HG03025 (cell line): Measurements from ENCODE around the gene ZEB1.
"Not testable (repeated sequence)": the region's sequence is repeated elsewhere in the genome, so short reads cannot be mapped to it uniquely, and the experiment has no call there.

Experiments used
- ATAC-seq: cut with Tn5 transposase; IDR thresholded peaks from one replicate; pipeline ENCODE4 v1.9.1; 2021; ENCODE audit warnings: mild to moderate bottlenecking, moderate library complexity; ENCODE audit not compliant: unreplicated experiment, low FRiP score

ZEB1 gene

DNA sequence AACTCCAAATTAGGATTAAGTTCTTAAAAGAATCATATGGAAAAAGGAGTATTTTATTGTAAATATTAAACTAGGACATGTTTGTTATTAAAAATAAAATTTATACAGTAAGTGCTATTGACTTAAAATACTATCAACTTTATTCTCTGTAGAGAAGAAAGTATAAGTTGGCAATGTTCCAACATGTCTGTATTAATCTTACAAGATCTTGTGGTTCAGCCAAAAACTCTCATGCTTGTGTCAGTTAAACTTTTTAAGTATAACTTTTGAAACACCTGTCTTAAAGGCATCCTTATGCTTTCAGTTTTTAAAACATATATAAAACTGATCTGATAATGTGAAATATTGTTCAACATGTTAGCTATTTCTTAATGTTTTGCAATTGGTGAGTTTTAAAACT is 160.7 kb downstream of the ZEB1 start:
- no peak for ATAC-seq

DNA sequence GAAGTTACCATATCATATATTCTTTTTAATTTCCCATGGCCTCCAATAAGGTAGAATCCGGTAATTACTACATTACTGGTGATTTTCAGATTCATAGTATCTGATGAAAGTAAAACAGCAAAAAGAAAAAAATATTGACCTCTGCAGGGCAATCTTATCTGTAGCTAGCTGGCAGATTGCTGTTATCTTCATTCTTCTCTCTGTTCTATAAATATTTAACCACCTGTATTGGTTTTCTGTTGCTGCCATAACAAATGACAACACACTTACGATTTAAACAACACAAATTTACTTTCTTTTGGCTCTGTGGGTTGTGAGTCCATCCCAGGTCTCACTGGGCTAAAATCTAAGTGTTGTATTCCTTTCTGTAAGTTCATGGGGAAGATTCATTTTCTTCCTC is 164.5 kb downstream of the ZEB1 start:
- ATAC-seq: no peak

DNA sequence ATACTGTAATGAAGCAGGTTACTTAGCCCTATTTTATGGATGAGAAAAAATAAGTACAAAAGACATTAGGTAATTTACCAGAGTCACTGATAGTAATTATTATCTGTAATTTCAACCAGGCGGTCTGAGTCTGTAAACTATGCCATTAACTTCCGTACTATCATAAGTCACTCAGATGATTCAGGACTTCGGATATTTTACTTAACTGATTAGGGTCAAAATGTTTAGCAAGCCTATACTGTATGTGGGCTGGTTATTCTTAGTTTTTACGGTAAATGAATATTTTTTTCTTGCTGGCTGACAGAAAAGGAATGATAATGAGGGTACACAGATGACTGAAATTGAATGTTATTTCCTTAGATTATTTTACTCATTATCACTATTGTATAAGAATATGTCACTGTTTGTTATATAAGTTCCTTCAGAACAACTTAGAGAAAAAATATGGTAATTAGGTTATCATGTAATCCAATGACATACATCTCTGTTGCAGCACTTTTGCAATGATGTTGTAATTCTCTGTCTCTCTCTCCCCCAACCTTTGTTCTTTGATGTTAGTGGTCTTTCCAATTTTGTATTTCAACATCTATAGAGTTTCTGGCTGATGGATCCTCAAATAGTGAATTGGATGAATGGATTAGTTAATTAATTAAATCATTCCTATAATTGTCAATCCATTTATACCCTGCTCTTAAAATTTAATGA is 165.6 kb downstream of the ZEB1 start:
- ATAC-seq: no peak

DNA sequence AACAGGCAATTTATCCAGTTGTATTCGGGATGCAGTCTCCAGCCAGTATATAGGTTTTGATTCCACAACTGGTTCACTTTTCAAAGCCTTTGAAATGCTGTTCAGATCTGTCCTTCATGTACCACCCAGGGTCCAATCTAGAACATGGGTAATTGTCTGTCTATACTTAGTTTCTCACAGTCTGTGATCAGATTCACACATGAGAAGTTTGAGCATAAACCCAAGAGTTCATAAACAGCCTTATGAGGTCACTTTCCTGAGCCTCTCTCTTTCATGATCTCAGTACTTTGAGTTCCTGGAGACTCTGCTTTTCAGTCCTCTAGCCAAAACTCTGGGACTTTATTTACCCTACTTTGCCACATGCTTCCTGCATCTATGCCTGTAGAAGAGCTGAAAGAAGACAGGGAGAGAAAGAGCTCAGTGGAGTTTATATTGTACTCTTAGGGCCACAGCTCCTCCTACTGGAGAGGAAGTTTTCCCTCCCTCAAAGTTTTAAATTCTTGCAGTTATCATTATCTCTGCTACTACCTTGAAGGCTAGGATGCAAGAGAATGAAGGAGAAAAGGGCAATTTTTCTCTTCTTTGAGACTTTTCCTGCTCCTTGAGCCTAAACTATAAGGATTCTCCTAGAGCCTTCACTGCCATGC is 172.0 kb downstream of the ZEB1 start:
- ATAC-seq: no peak

DNA sequence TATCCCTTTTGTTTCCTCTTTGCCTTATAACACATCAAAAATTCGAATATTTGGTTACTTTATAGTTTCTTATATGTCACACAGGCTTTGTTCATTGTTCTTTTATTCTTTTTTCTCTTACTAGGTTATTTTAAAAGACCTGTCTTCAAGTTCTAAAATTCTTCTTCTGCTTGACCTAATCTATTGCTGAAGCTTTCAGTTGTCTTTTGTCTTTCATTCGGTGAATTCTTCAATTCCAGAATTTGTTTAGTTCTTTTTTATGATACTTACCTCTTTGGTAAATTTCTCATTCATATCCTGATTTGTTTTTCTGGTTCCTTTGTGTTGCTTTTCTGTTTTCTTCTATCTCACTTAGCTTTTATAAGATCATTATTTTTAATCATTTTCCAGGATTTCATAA is 188.4 kb downstream of the ZEB1 start:
- no peak for ATAC-seq

DNA sequence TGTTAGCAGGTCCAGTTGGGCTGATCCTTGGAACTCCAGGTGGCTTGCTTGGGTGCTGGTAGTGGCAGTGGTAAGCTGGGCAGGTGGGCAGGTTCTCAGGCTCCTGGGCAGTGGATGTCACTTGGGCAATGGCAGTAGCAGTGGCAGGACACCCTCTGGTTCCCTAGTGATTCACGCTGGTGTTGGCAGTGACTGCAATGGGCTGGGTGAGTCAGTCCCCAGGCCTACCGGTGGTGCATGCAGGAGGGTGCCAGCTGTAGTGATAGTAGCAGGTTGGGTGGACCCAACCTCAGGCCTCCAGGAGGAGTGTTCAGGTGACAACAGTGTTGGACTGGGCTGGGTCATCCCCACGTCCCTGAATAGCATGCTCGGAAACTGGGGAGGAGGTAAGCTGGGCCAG is 189.2 kb downstream of the ZEB1 start:
- ATAC-seq: no peak

DNA sequence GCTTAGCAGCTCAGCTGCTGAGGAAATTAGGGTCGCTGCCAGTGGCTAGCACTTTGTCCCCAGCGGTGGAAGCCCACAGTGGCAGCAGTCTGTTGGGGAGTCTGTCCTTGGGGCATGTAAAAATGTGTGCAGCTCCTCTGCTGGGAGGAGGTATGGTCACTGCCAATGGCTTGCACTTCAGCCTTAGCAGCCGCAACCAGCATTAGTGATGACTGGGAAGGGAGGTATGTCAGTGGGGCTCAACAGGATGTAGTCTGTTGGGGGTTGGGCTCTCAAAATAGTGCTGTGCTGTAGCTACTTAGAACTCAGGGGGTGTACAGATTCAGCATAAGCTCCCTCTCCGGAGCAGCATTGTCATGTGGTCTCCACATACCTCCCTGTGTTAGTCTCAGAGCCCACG is 189.9 kb downstream of the ZEB1 start:
- ATAC-seq: no peak

DNA sequence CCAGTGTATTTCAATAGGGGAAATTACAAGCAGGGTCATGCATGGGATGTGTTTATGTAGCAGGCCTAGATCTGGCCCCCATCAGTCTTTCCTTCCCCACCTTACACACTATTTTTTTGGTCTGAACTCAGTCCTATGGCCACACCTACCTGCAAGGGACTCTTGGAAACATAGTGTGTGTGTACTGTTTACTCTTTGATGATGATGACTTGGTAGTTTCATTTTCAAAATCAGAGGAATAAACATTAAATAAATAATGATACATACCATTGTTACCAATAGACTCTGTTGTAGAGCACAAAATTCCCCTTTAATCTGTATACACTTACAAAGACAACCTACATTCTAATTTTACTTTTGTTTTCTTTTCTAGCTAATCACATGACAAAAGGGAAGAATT is 191.0 kb downstream of the ZEB1 start:
- ATAC-seq: no peak

DNA sequence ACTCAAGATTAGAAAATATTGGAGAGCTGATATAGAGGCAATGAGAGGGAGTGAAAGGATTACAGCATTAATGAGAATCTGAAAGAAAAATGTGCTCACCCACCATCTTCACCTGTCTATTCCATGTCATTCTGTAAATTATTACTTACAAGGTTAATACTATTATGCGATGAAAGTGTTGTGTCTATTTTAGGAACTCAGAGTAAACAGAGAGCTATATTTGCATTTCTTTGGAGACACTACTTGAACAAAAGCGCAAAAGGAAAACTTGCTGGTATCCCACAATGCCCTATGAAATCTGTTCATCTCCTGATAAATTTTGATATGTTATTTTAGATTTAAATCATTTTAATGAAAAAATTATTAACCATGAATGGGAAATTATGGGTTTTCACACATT is 196.1 kb downstream of the ZEB1 start:
- ATAC-seq: no peak

DNA sequence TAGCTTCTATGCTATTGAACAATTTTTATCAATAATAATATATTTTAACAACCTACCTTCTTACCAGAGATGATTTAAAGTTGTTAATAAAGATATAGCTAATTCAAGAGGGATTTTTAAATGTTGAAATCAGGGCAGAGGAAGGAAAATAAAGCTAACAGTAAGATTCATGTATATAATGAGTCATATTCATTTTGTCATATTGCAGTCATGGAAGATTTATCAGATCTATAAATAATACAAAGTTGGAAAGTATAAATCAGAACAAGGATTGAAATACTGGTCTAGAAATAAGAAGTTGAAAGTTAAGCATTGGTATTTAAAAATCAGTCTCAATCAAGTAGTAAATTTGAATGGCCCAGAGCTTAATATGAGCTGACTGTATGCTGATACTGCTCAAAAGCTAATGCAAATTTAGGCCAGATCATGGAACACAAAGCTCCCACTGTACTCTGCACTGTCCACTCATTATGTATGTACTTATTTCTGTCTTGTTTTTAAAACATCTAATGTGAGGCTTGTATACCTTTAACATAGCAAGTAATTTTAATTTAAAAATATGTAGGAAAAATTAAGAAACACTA is 196.9 kb downstream of the ZEB1 start:
- ATAC-seq: no peak

DNA sequence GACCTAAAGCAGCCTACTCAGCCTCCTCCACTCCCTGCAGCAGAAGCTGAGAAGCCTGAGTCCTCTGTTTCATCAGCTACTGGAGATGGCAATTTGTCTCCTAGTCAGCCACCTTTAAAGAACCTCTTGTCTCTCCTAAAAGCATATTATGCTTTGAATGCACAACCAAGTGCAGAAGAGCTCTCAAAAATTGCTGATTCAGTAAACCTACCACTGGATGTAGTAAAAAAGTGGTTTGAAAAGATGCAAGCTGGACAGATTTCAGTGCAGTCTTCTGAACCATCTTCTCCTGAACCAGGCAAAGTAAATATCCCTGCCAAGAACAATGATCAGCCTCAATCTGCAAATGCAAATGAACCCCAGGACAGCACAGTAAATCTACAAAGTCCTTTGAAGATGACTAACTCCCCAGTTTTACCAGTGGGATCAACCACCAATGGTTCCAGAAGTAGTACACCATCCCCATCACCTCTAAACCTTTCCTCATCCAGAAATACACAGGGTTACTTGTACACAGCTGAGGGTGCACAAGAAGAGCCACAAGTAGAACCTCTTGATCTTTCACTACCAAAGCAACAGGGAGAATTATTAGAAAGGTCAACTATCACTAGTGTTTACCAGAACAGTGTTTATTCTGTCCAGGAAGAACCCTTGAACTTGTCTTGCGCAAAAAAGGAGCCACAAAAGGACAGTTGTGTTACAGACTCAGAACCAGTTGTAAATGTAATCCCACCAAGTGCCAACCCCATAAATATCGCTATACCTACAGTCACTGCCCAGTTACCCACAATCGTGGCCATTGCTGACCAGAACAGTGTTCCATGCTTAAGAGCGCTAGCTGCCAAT is 202.2 kb downstream of the ZEB1 start:
- no peak for ATAC-seq

DNA sequence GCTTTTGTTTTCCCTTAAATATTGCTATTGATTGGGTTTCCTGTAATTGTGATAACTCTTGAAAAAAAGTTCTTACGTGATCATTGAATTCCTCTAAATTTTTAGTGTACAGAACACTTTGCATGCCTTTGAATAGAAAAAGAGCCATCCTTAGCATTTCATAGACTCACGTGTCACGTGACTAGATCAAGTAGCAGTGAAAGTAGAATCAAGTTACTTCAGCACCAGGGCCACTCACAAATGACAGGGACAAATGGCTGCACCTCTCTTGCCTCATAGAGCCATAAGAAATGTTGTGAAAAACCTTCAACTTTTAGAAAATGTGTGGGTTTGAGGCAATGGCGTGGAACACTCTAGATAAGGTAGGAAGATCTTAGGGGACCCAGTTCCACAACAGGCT is 203.8 kb downstream of the ZEB1 start:
- ATAC-seq: no peak

DNA sequence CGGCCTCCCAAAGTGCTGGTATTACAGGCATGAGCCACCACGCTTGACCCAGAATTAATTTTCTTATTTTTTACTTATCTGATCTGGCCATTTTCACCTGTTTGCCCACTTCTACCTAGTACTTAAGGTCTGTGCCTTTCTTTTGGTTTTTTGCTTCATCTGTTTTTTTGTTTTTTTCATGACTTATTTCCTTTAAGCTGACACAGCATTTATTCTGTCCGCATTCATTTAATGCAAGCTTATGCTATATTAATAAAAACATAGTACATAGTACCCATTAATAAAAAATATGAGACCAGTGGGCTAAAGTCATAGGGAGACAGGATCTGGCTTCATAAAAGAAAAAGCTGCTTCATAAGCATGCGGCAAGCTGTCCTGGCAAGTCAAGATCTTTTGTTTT is 205.4 kb downstream of the ZEB1 start:
- ATAC-seq: no peak

DNA sequence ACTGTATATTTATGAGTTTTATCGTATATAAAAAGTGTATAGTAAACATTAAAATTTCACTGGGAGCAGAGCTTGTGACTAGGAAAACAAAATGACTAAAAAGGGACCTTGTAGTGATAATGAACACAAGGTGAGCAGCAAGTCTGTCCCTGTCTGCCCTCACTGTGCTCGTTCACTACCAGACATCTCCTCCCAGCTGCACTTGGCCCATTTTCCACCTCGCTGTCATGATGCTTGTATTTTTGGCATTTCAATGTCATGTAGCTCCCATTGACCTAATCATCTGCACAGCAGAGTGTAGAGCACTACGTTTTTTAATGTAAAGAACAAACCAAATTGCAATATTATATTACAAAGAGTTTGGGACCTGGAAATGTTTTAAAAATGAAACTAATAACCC is 207.2 kb downstream of the ZEB1 start:
- ATAC-seq: no peak

DNA sequence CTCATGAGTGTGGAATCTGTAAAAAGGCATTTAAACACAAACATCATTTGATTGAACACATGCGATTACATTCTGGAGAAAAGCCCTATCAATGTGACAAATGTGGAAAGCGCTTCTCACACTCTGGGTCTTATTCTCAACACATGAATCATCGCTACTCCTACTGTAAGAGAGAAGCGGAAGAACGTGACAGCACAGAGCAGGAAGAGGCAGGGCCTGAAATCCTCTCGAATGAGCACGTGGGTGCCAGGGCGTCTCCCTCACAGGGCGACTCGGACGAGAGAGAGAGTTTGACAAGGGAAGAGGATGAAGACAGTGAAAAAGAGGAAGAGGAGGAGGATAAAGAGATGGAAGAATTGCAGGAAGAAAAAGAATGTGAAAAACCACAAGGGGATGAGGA is 207.7 kb downstream of the ZEB1 start:
- ATAC-seq: no peak

DNA sequence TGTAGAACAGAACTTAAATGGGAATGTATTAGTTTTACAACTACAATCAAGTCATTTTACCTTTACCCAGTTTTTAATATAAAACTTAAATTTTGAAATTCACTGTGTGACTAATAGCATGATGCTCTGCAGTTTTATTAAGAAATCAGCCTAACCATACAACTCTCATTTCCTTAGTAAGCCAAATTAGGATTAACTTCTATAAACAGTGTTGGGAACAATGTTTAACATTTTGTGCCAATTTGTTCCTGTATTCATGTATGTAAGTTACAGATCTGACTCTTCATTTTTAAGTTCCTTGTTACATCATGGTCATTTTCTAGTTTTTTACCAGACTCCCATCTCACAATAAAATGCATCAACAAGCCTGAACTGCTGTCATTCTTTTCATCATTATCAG is 209.8 kb downstream of the ZEB1 start:
- no peak for ATAC-seq

DNA sequence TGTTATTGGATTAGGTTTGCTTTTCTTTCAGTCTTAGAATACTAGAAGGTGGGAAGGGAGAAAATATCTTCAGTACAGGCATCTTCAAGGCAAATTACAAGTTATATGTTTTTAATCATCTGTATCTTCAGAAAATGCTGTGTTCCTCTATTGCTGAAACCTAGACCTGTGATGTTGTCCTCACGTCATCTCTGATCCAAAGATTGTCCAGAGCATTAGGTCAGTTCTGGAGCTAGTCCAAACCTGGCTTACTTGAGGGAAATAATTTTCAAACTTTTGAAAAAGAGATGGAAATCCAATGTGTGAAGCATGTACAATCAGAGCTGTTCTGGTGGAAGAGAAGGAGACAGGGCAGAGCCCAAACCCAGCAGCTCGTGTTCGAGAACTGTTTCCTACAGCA is 217.3 kb downstream of the ZEB1 start:
- ATAC-seq: no peak

DNA sequence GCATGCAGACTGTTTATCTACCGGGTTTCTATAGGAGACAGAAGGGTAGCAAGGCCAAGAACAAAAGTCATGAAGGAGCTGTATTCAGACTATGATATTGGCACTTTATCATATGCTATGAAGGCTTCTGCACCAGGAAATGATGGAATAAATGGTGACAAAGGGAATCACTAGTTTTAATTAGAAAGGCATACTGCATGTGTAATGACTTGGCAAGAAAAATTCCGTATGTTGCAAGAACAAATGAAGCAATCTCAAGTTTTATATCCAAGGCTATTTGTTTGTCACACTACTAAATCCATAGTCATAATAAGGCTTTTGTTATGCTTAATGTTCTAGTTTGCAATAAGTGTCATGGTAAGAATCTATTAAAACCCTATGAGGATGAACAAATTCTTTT is 230.9 kb downstream of the ZEB1 start:
- ATAC-seq: no peak

DNA sequence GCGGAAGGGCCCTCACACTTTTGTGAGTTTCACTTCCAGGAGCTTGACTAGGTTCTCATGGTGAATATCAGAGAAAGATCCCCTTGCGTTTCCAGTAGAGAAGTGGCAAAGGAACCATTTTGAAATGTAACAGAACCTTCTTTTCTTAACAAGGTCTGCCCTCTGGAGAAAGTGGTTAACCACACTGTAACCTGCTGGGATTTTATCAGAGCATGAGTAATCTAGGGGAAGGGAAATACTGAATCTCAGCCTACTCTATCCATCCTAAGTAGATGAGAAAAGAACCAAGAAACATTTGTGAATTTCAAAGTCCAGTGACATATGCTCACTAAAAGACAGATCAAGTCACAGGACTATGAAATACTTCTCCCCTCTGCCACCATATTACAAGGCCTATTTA is 235.5 kb downstream of the ZEB1 start:
- no peak for ATAC-seq

DNA sequence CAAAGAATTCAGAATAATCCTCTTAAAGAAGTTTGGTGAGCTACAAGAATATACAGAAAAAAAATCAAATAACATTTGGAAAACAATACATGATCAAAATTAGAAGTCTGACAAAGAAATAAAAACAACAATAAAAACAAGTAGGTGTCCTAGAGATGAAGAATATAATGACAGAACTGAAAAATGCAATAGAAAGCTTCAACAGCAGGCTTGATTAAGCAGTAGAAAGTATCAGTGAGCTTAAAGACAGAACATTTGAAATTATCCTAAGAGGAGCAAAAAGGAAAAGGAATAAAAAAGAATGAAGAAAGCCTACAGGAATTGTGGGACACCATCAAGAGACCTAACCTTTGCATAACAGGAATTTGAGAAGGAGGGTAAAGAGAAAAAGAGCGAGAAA is 238.8 kb downstream of the ZEB1 start:
- ATAC-seq: no peak

DNA sequence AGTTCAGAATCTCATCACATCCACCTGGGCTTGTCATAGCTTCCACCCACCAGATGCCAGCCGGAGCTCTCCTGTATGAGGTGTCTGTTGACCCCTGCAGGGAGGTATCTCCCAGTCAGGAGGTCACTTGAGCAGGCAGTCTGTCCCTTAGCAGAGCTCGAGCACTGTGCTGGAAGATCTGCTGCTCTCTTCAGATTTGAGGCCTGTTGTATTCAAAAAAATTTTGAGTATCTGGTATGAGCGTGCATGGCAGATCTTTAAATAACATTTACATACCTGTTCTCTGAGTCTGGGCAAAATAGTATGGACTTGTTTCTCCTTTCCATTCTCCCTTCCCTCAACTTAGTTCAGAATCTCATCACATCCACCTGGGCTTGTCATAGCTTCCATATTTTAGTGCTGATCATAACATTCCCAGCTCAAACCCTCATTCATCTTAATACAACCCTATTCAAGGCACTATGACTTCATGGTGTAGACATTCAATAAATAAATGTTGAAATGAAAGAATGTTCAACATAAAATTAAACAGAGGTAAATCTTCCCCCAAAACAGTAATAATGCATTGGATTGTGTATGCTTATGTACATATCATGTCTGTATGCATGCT is 249.3 kb downstream of the ZEB1 start:
- not testable (repeated sequence) for ATAC-seq
